ENCODE data around the gene PDGFB.

The PDGFB gene

DNA sequence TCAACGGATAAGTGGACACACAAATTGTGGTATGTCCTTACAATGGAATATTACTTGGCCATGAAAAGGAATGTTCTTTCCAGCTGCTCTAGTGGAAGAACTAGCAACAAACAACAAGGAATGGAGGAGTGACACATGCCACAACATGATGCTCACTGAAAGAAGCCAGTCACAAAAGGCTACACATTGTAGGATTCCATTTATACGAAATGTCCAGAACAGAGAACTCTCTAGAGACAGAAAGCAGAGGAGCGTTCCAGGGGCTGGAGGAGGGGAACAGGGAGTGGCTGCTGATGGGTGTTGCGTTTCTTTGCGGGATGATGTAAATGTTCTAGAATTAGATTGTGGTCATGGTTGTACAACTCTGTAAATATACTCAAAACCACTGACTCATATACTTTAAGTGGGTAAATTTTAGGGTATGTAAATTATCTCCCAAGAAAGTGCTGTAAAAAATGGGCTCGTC, 32.4 kb upstream of the PDGFB start:
- TF ChIP-seq, protein P1, sequence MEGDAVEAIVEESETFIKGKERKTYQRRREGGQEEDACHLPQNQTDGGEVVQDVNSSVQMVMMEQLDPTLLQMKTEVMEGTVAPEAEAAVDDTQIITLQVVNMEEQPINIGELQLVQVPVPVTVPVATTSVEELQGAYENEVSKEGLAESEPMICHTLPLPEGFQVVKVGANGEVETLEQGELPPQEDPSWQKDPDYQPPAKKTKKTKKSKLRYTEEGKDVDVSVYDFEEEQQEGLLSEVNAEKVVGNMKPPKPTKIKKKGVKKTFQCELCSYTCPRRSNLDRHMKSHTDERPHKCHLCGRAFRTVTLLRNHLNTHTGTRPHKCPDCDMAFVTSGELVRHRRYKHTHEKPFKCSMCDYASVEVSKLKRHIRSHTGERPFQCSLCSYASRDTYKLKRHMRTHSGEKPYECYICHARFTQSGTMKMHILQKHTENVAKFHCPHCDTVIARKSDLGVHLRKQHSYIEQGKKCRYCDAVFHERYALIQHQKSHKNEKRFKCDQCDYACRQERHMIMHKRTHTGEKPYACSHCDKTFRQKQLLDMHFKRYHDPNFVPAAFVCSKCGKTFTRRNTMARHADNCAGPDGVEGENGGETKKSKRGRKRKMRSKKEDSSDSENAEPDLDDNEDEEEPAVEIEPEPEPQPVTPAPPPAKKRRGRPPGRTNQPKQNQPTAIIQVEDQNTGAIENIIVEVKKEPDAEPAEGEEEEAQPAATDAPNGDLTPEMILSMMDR (IDR thresholded peaks at IDR 0.05; ENCODE audit: borderline replicate concordance, control extremely low read depth, extremely low read depth, insufficient read depth, missing control alignments), result no peak
- DNase-seq (ENCODE audit: low spot score), result no peak
- in situ Hi-C loops (cut with MboI; ENCODE audit: low sequenced_read_pairs, unreplicated experiment), result no loop called here

DNA sequence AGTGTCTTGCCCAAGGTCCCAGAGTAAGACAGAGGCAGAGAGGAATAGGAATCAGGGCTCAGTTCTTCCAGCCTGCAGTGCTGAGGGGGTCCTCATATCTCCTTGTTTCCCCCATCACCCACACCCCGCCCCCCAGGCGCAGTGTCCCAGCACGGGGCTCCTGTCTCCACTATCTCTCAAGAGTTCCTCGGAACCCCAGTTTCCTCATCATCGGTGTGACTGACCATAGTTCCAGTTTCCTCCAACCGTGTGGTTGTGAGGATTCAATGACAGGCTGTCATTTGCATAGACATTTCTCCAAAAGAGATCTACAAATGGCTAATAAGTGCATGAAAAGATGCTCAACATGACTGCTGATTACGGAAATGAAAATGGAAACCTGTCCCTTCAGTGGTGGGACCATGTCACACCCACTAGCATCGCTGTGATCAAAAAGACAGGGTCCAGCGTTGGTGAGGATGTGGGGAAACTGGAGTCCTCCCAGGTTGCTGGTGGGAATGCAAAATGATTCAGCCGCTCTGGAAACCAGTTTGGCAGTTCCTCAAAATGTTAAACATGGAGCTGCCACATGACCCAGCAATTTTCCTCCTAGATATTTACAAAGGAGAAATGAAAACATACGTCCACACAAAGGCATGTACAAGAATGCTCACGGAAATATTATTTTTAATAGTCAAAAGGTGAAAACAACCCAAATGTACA, 31.8 kb upstream of the PDGFB start:
- no peak for DNase-seq (ENCODE audit: low spot score)
- in situ Hi-C loops (cut with MboI; ENCODE audit: low sequenced_read_pairs, unreplicated experiment), result no loop called here

DNA sequence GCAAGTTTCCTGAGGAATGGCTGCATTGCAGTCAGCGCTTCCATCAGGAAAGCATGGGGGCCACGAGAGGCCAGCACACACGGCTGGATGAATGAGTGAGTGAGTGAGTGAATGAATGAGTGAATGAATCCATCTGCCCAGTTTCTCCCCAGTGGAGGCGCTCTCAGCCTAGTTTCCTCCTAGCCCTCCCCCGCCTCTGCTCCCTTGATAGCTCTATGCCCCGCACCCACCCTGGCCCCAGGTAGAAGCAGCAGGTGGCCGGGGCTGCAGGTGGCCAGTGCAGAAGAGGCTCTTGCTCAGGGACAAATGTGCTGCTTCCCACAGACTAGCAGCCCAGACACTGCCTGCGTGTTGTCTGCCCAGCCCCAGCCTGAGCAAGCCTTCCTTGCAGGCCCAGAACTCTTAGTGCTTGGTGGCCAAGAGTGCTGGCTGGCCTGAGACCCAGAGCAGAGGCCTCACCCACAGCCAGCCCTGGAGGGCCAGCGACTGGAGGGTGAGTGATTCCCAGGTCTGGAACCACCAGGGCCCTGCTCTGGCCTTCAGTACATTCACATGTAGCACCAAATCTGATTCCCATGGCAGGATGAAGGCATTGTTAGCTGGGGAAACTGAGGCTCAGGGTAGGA, 31.1 kb upstream of the PDGFB start:
- TF ChIP-seq, protein P1 (IDR thresholded peaks at IDR 0.05; ENCODE audit: borderline replicate concordance, control extremely low read depth, extremely low read depth, insufficient read depth, missing control alignments), result no peak
- in situ Hi-C loops (cut with MboI; ENCODE audit: low sequenced_read_pairs, unreplicated experiment), result no loop called here
- DNase-seq (ENCODE audit: low spot score), result no peak

More for the DNA sequence above, 31.8 kb upstream of the PDGFB start:
- TF ChIP-seq, protein P1 (IDR thresholded peaks at IDR 0.05; ENCODE audit: borderline replicate concordance, control extremely low read depth, extremely low read depth, insufficient read depth, missing control alignments), result no peak

DNA sequence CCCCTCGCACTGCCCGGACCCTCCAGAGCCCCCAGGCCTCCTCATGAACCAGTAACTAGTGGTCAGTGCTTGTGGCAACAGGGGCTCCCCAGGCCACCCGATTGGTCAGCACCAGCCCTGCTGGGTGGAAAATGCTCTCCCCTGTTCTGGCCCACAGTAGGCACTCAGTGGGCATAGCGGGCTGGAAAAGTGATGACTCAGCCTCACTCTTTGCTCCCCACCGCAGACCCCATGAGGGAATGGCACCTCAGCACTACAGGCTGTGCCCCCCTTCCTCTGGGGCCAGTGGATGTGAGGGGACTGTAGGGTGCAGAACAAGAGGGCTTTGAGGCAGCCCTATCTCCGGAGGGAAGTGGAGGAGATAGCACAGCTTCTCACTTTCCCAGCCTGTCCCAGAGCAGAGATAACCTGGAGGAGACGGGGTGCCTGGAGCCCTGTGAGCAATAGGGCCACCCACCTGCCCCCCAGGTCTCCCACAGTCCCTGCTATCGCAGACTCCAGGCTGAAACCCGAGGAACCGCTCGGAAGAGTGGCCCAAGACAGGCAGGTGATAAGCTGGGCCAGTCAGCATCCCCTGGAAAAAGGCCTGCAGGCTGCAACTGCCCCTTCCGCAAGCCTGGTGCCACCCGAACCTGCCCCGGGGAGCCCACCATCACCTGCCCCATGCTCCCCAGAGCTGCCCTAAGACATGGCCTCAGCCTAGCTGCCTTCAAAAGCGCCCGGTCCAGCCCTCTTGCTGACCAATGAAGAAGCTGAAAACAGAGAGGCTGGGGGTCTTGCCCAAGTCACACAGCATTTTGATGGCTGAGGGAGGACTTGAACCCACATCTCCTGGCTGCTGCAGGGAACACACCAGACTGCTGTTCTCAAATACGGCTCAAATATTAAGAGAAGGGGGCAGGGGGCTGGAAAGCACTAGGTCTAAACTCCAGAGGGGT, 29.4 kb upstream of the PDGFB start:
- in situ Hi-C loops (cut with MboI; ENCODE audit: low sequenced_read_pairs, unreplicated experiment), result no loop called here
- no peak for DNase-seq (ENCODE audit: low spot score)
- TF ChIP-seq, protein P1 (IDR thresholded peaks at IDR 0.05; ENCODE audit: borderline replicate concordance, control extremely low read depth, extremely low read depth, insufficient read depth, missing control alignments), result no peak

DNA sequence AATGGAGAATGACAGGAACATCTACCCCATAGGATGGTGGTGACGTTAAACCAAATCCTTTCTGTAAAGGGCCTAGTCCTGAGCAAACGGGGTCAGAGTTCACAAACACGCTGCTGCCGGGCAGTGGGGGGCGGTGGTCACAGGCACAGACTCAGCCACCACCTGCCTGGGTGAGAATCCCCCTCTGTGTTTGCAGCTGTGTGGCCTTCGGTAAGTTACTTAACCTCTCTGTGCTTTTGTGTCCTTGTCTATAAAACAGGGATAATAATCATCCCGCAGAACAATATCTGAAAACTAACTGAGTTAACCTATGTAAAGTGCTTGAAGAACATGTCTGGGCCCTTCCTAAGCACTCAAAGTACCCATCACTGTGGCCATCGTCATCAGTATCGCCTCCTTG, 26.0 kb upstream of the PDGFB start:
- in situ Hi-C loops (cut with MboI; ENCODE audit: low sequenced_read_pairs, unreplicated experiment), result no loop called here
- TF ChIP-seq, protein P1 (IDR thresholded peaks at IDR 0.05; ENCODE audit: borderline replicate concordance, control extremely low read depth, extremely low read depth, insufficient read depth, missing control alignments), result no peak
- DNase-seq (ENCODE audit: low spot score), result no peak

DNA sequence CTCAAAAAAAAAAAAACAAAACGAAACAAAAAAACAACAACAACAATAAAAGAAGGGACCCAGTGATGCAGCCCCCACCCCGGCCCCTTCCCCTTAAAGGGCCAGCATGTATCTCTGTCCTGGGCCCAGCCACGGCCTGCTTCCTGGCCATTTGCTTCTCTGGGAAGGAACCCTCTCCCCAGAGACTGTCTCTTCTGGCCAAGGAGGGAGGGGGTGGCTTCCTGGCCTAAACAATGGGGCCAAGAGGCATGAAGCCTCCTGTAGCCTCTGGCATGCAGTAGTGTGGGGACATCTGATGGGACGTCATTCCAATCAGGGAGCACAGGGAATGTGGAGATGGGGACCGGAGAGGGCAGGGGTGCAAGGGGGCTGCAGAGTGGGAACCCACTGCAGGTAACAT, 25.5 kb upstream of the PDGFB start:
- TF ChIP-seq, protein P1 (IDR thresholded peaks at IDR 0.05; ENCODE audit: borderline replicate concordance, control extremely low read depth, extremely low read depth, insufficient read depth, missing control alignments), result no peak
- no peak for DNase-seq (ENCODE audit: low spot score)
- in situ Hi-C loops (cut with MboI; ENCODE audit: low sequenced_read_pairs, unreplicated experiment), result no loop called here

Measured in GM13976 (cell line).